Keratinocyte (primary cell): ENCODE data around the gene BCAR3.

Experiments
- EZH2 ChIP-seq: IDR thresholded peaks from one replicate; pipeline ENCODE4 v1.6.1; 2012; ENCODE audit warnings: inconsistent platforms, mild to moderate bottlenecking, low read length, moderate library complexity
- TF ChIP-seq, protein P1 (sequence below), 3 experiments: IDR thresholded peaks in 1 of 3; conservative IDR thresholded peaks in 1 of 3; optimal IDR thresholded peaks in 1 of 3; 2 replicates in 2 of 3; 3 replicates in 1 of 3; pipeline versions ENCODE3 to v1.5.1; 2011; ENCODE audit warnings: low read length in 3 of 3, mild to moderate bottlenecking in 3 of 3, moderate library complexity in 2 of 3, control low read depth in 1 of 3, inconsistent platforms in 1 of 3; ENCODE audit not compliant: insufficient read depth in 2 of 3; ENCODE audit errors: extremely low read depth in 1 of 3

DNA sequence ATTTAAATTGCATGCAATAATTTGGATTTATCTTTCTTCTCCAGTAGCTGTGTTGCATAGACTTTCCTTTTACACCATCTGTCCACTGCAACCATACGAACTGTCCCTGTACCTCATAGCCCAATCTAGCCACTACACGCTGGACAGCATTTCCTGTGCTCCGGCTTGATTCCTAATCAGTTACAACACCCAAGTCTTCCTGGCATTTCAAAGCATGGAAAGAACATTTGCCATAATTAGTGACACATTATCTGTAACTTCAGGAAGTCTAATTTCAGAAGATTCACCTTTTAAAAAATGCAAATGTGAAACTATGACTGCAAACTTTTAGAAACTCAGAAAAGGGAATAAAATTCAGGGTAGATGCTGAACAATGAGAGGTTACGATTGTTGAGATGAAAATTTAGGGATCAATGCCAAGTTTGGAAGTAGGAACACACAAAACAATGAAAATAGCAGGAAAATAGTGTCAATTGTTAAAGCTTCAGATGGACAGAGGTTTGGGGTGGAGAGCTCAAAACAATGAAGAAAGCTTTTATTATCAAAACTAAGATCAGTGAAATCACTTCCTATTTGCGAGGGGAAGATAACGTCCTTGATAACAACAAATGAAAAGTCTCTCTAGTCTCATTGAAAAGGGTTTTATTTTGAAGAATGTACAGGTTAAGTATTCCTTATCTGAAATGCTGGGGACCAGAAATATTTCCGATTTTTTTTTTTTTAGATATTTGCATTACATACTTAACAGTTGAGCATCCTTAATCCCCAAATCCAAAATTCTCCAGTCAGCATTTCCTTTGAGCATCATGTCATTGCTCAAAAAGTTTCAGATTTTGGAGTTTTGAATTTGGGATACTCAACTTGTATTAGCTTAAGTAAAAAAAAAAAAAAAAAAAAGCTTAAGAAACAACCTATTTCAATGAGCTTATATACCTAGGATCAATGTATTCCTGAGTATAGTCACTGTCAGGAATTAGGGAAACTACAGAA, 126.5 kb downstream of the BCAR3 start:
- TF ChIP-seq, protein P1, sequence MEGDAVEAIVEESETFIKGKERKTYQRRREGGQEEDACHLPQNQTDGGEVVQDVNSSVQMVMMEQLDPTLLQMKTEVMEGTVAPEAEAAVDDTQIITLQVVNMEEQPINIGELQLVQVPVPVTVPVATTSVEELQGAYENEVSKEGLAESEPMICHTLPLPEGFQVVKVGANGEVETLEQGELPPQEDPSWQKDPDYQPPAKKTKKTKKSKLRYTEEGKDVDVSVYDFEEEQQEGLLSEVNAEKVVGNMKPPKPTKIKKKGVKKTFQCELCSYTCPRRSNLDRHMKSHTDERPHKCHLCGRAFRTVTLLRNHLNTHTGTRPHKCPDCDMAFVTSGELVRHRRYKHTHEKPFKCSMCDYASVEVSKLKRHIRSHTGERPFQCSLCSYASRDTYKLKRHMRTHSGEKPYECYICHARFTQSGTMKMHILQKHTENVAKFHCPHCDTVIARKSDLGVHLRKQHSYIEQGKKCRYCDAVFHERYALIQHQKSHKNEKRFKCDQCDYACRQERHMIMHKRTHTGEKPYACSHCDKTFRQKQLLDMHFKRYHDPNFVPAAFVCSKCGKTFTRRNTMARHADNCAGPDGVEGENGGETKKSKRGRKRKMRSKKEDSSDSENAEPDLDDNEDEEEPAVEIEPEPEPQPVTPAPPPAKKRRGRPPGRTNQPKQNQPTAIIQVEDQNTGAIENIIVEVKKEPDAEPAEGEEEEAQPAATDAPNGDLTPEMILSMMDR (optimal IDR thresholded peaks at IDR 0.05 in 1 of 3, IDR thresholded peaks at IDR 0.05 in 1 of 3, conservative IDR thresholded peaks at IDR 0.05 in 1 of 3; ENCODE audit: extremely low read depth in 1 of 3, insufficient read depth in 2 of 3, low read length in 3 of 3), result no peak
- no peak for TF ChIP-seq EZH2
